IPS DF 4.7 (cell line): Measurements from ENCODE around the gene ONECUT3.

ENCODE experiments used
- DNase-seq: peaks from one replicate; pipeline ENCODE4 v3.0.0-alpha.2; 2013; ENCODE audit warnings: low spot score; ENCODE audit errors: extremely low read depth

ONECUT3 gene

GRCh38 chr19:1830568-1830967 is 77.3 kb downstream of the ONECUT3 start:
- DNase-seq: no peak
